Hematopoietic multipotent progenitor cell treated with erythropoietin and hydrocortisone succinate and interleukin-3 and kit ligand, for 15 days (in vitro differentiated cells): ENCODE measurements around the gene EXOC6B.
"Not testable (repeated sequence)": the region's sequence is repeated elsewhere in the genome, so short reads cannot be mapped to it uniquely, and the experiment has no call there.

Source experiments
- DNase-seq: peaks from one replicate; pipeline ENCODE4 v3.0.0-alpha.2; 2015; ENCODE audit warnings: low spot score

Gene EXOC6B

GRCh38 chr2:72543497-72544216, 282.2 kb downstream of the EXOC6B start:
- DNase-seq: peak; percentile 79

- no peak for DNase-seq
Measured at GRCh38 chr2:72539071-72539552, 286.7 kb downstream of the EXOC6B start.

- no peak for DNase-seq
Measured at GRCh38 chr2:72538486-72538885, 287.3 kb downstream of the EXOC6B start.

DNA sequence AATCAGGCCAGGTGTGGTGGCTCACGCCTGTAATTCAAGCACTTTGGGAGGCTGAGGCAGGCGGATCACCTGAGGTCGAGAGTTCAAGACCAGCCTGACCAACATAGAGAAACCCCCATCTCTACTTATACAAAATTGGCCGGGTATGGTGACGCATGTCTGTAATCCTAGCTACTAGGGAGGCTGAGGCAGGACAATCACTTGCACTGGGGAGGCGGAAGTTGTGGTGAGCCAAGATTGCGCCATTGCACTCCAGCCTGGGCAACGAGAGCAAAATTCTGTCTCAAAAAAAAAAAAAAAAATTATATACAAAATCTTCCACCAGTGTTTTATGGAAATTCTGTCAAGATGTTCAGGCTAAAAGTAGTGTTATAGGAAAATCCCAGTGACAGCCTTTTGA, 290.2 kb downstream of the EXOC6B start:
- DNase-seq: not testable (repeated sequence)

DNA sequence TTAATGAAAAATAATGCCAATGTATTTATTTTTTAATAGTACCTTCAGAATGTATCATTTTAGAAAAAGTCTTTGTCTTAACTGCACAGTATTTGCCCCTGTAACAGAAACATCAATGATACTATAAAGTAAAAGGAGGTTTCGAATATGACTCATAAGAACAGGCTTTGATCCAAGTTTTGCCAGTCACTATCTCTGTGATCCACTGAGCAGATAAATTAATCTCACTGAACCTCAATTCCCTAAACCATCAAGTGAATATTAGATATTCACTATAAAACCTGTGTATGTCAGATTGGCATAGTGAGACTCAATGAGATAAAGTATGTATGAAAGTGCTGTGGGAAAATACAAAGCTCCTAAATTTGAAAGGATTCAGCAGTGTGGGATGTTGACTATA, 292.1 kb downstream of the EXOC6B start:
- DNase-seq: peak; percentile 79

DNA sequence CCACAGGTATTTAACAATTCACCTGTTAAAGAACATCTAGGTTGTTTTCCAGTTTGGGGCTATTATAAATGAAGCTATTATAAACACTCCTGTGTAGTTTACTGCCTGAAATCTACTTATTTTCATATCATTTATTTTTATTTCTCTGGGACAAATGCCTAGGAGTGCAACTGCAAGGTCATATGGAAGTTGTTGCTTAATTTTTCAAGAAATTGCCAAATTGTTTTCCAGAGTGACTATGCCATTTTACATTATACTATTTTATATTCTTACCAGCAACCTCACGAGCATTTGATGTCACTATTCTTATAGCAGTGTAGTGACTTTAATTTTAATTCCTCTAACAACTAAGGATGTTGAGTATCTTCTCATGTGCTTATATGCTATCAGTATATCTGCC, 298.4 kb downstream of the EXOC6B start:
- no peak for DNase-seq

GRCh38 chr2:72526623-72527022, 299.2 kb downstream of the EXOC6B start:
- DNase-seq: no peak

GRCh38 chr2:72524071-72524470, 301.8 kb downstream of the EXOC6B start:
- no peak for DNase-seq

- no peak for DNase-seq
Measured at GRCh38 chr2:72515696-72516095, 310.1 kb downstream of the EXOC6B start.

DNA sequence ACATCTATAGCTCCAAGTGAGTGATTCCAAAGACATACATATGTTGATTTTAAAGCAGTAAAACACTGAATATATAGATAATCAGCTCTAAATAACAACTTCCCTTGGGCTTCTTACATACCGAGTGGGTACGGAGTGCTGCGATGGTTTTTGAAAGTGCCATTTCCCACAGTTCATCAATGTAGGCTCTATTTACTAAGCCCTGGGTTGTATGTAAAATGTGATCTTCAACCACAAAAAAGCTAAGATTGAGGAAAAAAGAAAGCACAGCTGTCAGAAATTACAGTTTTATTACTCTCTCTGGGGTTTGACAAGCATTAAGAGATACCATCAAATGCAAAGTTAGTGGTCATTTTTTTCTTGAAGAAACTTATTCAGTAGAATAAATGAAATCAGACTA, 312.8 kb downstream of the EXOC6B start:
- no peak for DNase-seq

- no peak for DNase-seq
Measured at GRCh38 chr2:72512376-72512775, 313.5 kb downstream of the EXOC6B start.

- no peak for DNase-seq
Measured at GRCh38 chr2:72511906-72512305, 313.9 kb downstream of the EXOC6B start.

DNA sequence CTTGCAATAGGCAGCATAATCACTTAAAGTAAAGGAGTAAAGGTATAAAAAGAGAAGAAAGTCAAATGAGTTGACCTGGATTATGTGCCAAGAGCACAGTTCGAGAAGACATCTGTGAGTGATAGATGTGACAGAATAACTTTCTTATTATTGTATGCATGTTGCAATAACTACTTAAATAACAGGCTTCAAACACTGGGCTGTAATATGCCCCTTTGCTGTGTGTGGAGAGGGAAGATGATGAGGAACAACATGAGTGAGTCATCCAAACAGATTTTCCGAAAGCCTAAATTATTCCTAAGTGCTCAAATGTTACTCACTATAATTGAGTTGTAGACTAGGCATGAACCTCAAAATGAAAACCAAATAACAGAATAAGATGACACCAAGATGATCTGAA, 328.1 kb downstream of the EXOC6B start:
- no peak for DNase-seq

GRCh38 chr2:72496479-72496878, 329.4 kb downstream of the EXOC6B start:
- DNase-seq: no peak

DNA sequence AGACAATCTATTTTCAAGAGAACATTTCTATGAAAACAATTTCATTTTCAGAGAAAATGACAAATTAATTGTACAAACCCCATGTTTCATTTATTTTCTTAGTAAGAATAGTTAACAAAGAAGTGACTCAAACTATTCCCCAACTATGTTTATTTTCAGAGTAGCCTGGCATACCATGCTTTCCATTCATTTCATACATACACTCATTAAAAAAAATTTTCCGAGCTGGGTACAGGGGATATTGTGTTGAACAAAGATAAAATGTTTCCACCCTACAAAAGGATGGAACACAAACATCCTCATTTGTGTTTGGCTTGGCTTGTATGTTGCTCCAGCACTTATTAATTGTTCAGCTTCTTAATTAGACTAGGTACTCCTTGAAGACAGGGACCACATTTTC, 331.4 kb downstream of the EXOC6B start:
- no peak for DNase-seq

GRCh38 chr2:72484622-72485021, 341.2 kb downstream of the EXOC6B start:
- DNase-seq: not testable (repeated sequence)

GRCh38 chr2:72483346-72483745, 342.5 kb downstream of the EXOC6B start:
- no peak for DNase-seq

GRCh38 chr2:72475246-72475645, 350.6 kb downstream of the EXOC6B start:
- no peak for DNase-seq

GRCh38 chr2:72457801-72458516, 367.9 kb downstream of the EXOC6B start:
- DNase-seq: no peak

- DNase-seq: peak; percentile 77
Measured at GRCh38 chr2:72454189-72454588, 371.6 kb downstream of the EXOC6B start.

DNA sequence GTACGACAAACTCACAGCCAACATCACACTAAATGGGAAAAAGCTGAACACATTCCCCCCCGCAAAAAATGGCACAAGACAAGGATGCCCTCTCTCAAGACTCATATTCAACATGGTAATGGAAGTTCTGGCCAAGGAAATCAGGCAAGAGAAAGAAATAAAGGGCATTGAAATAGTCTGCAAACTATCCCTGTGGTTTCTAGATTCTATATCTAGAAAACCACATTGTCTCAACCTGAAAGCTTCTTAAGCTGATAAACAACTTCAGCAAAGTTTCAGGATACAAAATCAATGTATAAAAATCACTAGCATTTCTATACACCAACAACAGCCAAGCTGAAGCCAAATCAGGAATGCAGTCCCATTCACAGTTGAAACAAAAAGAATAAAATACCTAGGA, 383.6 kb downstream of the EXOC6B start:
- no peak for DNase-seq

DNA sequence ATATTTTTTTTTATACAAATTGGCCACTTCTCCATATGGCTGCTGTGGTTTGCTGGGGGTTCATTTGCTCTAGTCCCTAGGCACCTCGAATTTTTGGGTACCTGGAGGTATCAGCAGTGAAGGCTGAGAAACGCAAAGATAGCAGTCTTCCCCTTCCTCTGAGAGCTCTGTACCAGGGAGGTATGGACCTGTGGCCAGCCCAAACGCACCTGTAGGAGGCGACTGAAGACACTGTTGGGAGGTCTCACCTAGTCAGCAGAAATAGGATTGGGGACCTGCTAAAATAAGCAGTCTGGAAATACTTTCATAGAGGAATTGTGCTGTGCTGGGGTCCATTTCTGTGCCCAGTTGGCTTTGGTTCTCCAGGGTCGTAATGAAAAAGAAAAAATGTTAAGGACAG, 385.9 kb downstream of the EXOC6B start:
- DNase-seq: no peak

GRCh38 chr2:72438364-72438763, 387.5 kb downstream of the EXOC6B start:
- no peak for DNase-seq

- no peak for DNase-seq
Measured at GRCh38 chr2:72431737-72432136, 394.1 kb downstream of the EXOC6B start.
